Subcutaneous abdominal adipose tissue (tissue), 5 donors: Measurements from ENCODE around the gene PIPOX.

Source experiments
- H3K27ac ChIP-seq: one replicate; pipeline ENCODE4 v1.7.0; 2013; ENCODE audit warnings: low read depth, mild to moderate bottlenecking, inconsistent platforms, low read length, moderate library complexity
- H3K27me3 ChIP-seq, 5 donors: one replicate each; pipeline ENCODE4 v1.7.0; 2013; ENCODE audit warnings: low read length in 5 of 5, inconsistent platforms in 1 of 5; ENCODE audit not compliant: control insufficient read depth in 5 of 5, insufficient read depth in 4 of 5
- H3K36me3 ChIP-seq, 5 donors: one replicate each; pipeline ENCODE4 v1.7.0; 2013; ENCODE audit warnings: low read length in 5 of 5; ENCODE audit not compliant: control insufficient read depth in 5 of 5, insufficient read depth in 5 of 5
- H3K4me1 ChIP-seq, 5 donors: one replicate each; pipeline ENCODE4 v1.7.0; 2013; ENCODE audit warnings: low read length in 5 of 5, mild to moderate bottlenecking in 3 of 5, moderate library complexity in 1 of 5; ENCODE audit not compliant: control insufficient read depth in 5 of 5, insufficient read depth in 5 of 5
- H3K4me3 ChIP-seq, 5 donors: one replicate each; pipeline ENCODE4 v1.7.0; 2013; ENCODE audit warnings: low read length in 5 of 5, low read depth in 1 of 5
- H3K9ac ChIP-seq, 5 donors: one replicate each; pipeline ENCODE4 v1.7.0; 2013; ENCODE audit warnings: low read length in 5 of 5, mild to moderate bottlenecking in 4 of 5, moderate library complexity in 3 of 5
- H3K9me3 ChIP-seq, 5 donors: one replicate each; pipeline ENCODE4 v1.7.0; 2013; ENCODE audit warnings: low read length in 5 of 5; ENCODE audit not compliant: control insufficient read depth in 5 of 5
- donor health status: healthy.
- donor health status: healthy.
- donor health status: healthy.
- donor health status: healthy.
- donor health status: healthy.

The PIPOX gene, protein sequence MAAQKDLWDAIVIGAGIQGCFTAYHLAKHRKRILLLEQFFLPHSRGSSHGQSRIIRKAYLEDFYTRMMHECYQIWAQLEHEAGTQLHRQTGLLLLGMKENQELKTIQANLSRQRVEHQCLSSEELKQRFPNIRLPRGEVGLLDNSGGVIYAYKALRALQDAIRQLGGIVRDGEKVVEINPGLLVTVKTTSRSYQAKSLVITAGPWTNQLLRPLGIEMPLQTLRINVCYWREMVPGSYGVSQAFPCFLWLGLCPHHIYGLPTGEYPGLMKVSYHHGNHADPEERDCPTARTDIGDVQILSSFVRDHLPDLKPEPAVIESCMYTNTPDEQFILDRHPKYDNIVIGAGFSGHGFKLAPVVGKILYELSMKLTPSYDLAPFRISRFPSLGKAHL

DNA sequence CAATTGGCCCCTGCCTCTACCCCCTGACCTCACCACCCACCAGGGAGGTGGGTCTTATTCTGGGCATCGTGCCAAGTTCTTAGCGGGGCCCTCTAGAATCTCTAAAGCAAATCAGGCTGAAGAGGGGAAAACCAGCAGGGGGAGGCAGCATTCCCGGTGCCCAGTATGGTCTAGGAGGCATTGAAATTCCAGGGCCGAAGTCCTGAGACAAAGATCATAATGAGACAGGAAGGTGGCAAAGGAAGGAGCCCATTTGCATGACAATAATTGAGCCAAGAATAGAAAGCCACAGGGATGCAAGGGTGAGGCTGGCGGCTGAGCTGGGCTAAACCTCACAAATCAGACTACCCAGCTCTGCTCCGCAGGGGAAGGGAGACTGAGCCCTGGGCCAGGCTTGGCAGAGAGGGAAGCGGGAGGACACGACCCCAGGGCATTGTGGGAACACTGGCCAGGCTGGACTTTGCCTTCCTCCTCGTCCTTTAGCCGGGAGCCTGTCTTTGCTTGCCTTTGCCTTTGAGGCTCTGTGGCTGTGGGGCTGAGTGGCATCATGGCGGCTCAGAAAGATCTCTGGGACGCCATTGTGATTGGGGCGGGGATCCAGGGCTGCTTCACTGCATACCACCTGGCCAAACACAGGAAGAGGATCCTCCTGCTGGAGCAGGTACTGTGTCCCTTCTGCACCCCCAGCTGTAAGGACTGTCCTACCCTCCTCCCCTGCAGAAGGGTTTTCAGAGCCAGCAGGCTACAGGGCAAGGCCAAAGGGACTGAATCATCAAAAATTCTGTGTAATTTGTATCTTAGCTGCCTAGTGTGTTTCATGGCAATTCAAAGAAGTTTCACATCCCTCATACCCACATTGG lies at the start of gene PIPOX:
Gene PIPOX, plus strand, starts transcription at position 463 of the 860 bp plus-strand sequence. Its CDS starts 85 bp downstream, at position 548.
- H3K36me3 ChIP-seq = no peaks in the 10 kb centered on the region
- no peak within 1 kb of the TSS for H3K27ac ChIP-seq
- peaks cover 3 to 42% (median 22%) of the 10 kb centered on the region in 5 donors for H3K4me1 ChIP-seq
- no peaks in the 10 kb centered on the region for H3K9me3 ChIP-seq
- peaks cover 2 to 15% (median 5%) of the 10 kb centered on the region in 5 donors for H3K27me3 ChIP-seq
- peak within 1 kb of the TSS in 3 of 5 donors; percentile 23 to 32 (median 24) for H3K4me3 ChIP-seq
- peak within 1 kb of the TSS in 1 of 5 donors; percentile 24 for H3K9ac ChIP-seq

- H3K9me3 ChIP-seq = no peaks in the 10 kb centered on the region
- no peaks in the 10 kb centered on the region for H3K36me3 ChIP-seq
- no peak overlapping the region for H3K27ac ChIP-seq
- H3K4me3 ChIP-seq = no peak overlapping the region
- peaks cover 7 to 32% (median 16%) of the 10 kb centered on the region in 5 donors for H3K27me3 ChIP-seq
- H3K4me1 ChIP-seq = no peaks in the 10 kb centered on the region
- no peak overlapping the region for H3K9ac ChIP-seq
Measured at GRCh38 chr17:28993645-28994426, 49.1 kb upstream of the PIPOX start.

DNA sequence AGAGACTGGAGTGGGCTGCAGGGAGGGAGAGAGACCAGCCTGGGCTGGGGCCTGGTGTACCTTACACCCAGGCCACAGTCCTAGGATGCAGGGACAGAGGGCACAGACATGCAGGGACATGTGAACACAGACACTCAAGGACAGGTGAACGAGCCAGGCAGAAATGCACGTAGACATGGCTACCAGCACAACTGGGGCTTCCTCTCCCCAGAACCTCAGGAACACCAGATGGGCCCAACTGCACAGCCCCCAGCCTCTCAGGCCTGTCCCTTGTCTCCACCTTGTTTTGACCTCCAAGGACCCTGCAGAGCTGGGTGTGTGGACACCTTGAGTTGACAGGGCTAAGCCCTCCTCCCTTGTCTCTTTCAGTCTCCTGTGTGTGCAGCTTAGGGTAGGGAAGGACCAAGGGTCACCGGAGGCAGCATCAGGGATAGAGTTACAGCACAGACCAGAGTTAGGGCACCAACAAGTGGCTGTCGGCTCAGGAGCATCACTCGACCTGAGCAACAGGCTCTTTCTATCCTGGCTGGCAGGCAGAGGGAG lies 46.3 kb upstream of the PIPOX start:
- no peaks in the 10 kb centered on the region for H3K9me3 ChIP-seq
- no peak overlapping the region for H3K4me3 ChIP-seq
- no peaks in the 10 kb centered on the region for H3K36me3 ChIP-seq
- no peak overlapping the region for H3K9ac ChIP-seq
- peaks cover 7 to 32% (median 16%) of the 10 kb centered on the region in 5 donors for H3K27me3 ChIP-seq
- H3K27ac ChIP-seq = no peak overlapping the region
- H3K4me1 ChIP-seq = no peaks in the 10 kb centered on the region

GRCh38 chr17:28997806-28998205 lies 45.1 kb upstream of the PIPOX start:
- H3K36me3 ChIP-seq = no peaks in the 10 kb centered on the region
- no peaks in the 10 kb centered on the region for H3K4me1 ChIP-seq
- H3K27me3 ChIP-seq = peaks cover 9 to 36% (median 22%) of the 10 kb centered on the region in 5 donors
- H3K9ac ChIP-seq = no peak overlapping the region
- H3K9me3 ChIP-seq = no peaks in the 10 kb centered on the region
- H3K27ac ChIP-seq = no peak overlapping the region
- H3K4me3 ChIP-seq = no peak overlapping the region

GRCh38 chr17:28999206-28999605 lies 43.7 kb upstream of the PIPOX start:
- H3K27me3 ChIP-seq = peaks cover 16 to 47% (median 32%) of the 10 kb centered on the region in 5 donors
- H3K9me3 ChIP-seq = no peaks in the 10 kb centered on the region
- H3K4me3 ChIP-seq = no peak overlapping the region
- H3K27ac ChIP-seq = no peak overlapping the region
- H3K9ac ChIP-seq = no peak overlapping the region
- no peaks in the 10 kb centered on the region for H3K36me3 ChIP-seq
- no peaks in the 10 kb centered on the region for H3K4me1 ChIP-seq

DNA sequence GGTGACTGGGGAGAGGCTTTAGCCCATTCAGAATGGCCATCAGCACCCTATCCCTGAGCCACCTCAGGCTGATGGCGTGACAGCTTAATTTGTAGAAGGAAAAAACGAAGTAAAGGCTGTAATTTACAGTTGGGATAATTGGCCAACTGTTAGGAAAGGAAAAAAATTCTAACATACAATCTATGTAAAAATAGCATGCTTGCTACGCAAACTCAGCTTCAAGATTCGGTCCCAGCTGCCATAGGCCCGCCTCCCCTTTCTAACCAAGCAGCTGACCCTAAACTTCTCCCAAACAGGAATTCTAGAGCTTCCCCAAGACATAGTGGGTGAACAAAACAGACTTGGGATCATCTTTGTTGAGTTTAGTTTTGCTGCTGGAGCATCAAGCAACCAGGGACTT lies 42.0 kb upstream of the PIPOX start:
- Histone ChIP-seq H3K9ac (no peak overlapping the region), H3K27ac (no peak overlapping the region), H3K36me3 (no peaks in the 10 kb centered on the region), H3K4me3 (no peak overlapping the region), H3K4me1 (peaks cover 0 to 3% (median under 1%) of the 10 kb centered on the region in 5 donors), H3K27me3 (peaks cover 24 to 55% (median 41%) of the 10 kb centered on the region in 5 donors), H3K9me3 (no peaks in the 10 kb centered on the region)

GRCh38 chr17:29002811-29003210 lies 40.1 kb upstream of the PIPOX start:
- Histone ChIP-seq H3K27me3 (peaks cover 22 to 57% (median 46%) of the 10 kb centered on the region in 5 donors), H3K36me3 (no peaks in the 10 kb centered on the region), H3K4me1 (peaks cover 0 to 7% (median 3%) of the 10 kb centered on the region in 5 donors), H3K4me3 (no peak overlapping the region), H3K27ac (no peak overlapping the region), H3K9ac (no peak overlapping the region), H3K9me3 (no peaks in the 10 kb centered on the region)

GRCh38 chr17:29003289-29003688 lies 39.7 kb upstream of the PIPOX start:
- peaks cover 0 to 7% (median 3%) of the 10 kb centered on the region in 5 donors for H3K4me1 ChIP-seq
- peaks cover 25 to 58% (median 49%) of the 10 kb centered on the region in 5 donors for H3K27me3 ChIP-seq
- no peak overlapping the region for H3K4me3 ChIP-seq

GRCh38 chr17:29004081-29004692 lies 38.8 kb upstream of the PIPOX start:
- H3K9ac ChIP-seq = no peak overlapping the region
- H3K4me3 ChIP-seq = no peak overlapping the region
- H3K27me3 ChIP-seq = peaks cover 30 to 59% (median 50%) of the 10 kb centered on the region in 5 donors
- H3K4me1 ChIP-seq = peaks cover 0 to 7% (median 3%) of the 10 kb centered on the region in 5 donors
- no peaks in the 10 kb centered on the region for H3K36me3 ChIP-seq
- H3K27ac ChIP-seq = no peak overlapping the region
- H3K9me3 ChIP-seq = no peaks in the 10 kb centered on the region

More at GRCh38 chr17:29003289-29003688, 39.7 kb upstream of the PIPOX start:
- H3K9ac ChIP-seq = no peak overlapping the region
- no peaks in the 10 kb centered on the region for H3K36me3 ChIP-seq
- no peak overlapping the region for H3K27ac ChIP-seq
- H3K9me3 ChIP-seq = no peaks in the 10 kb centered on the region
